Breast epithelium (tissue), 4 donors: ENCODE measurements around the gene MTREX. TPM values are rescaled to one million over a fixed set of nuclear protein-coding genes. Genes with fewer than 3 reads are reported as not detected.

ENCODE experiments used
- DNase-seq, 2 donors: peaks; one replicate each; pipeline ENCODE4 v3.0.0-alpha.2; 2019; ENCODE audit warnings: low spot score in 2 of 2
- H3K27ac ChIP-seq, 2 donors: fragments of 200-600 bp; sonication (generic) in 1 of 2; one replicate each; pipeline ENCODE4 v1.5.1; 2016 to 2019; ENCODE audit warnings: mild to moderate bottlenecking in 1 of 2
- H3K27me3 ChIP-seq, 2 donors: fragments of 200-600 bp; sonication (generic) in 1 of 2; one replicate each; pipeline versions ENCODE4 v1.5.1 to v1.6.0; 2017 to 2019; ENCODE audit warnings: control low read depth in 1 of 2, mild to moderate bottlenecking in 1 of 2
- H3K36me3 ChIP-seq: fragments of 200-600 bp; one replicate; pipeline ENCODE4 v1.5.1; 2019
- H3K4me1 ChIP-seq, 2 donors: fragments of 200-600 bp; sonication (generic); one replicate each; pipeline ENCODE4 v1.5.1; 2016 to 2019; ENCODE audit warnings: control low read depth in 1 of 2
- H3K4me3 ChIP-seq, 3 donors: fragments of 200-600 bp; sonication (generic); 1 replicate in 2 of 3; 2 replicates in 1 of 3; pipeline ENCODE4 v1.5.1; 2016 to 2019; ENCODE audit warnings: mild to moderate bottlenecking in 3 of 3, moderate library complexity in 2 of 3
- H3K9me3 ChIP-seq, 2 donors: fragments of 200-600 bp; sonication (generic) in 1 of 2; one replicate each; pipeline ENCODE4 v1.5.1; 2016 to 2019; ENCODE audit warnings: control low read depth in 1 of 2
- POLR2A ChIP-seq: fragments of 450-650 bp; IDR thresholded peaks from one replicate; pipeline ENCODE4 v1.6.1; 2016; ENCODE audit warnings: antibody characterized with exemption, mild to moderate bottlenecking, moderate library complexity
- POLR2AphosphoS5 ChIP-seq, 3 donors: sonication (generic); formaldehyde crosslinking; IDR thresholded peaks; one replicate each; pipeline ENCODE4 v1.6.1; 2017; ENCODE audit warnings: antibody characterized with exemption in 3 of 3
- intact Hi-C: fragments of 100-400 bp; cut with DNase I; formaldehyde crosslinking; loops from one replicate; pipeline ENCODE4 v1.15.1; 2023; ENCODE audit warnings: low total_unique reads
- total RNA-seq, 3 donors: library from RNA; depleted of rRNA; stranded (reverse); fragments of >200 nt; gene quantifications; one replicate each; pipeline ENCODE4 v1.1.0, GENCODE V29; 2016
- TF ChIP-seq, protein P1 (sequence below), 3 donors: fragments of 450-650 bp; IDR thresholded peaks; one replicate each; pipeline ENCODE4 v1.5.1; 2016 to 2017; ENCODE audit warnings: antibody characterized with exemption in 3 of 3, mild to moderate bottlenecking in 3 of 3, moderate library complexity in 3 of 3

MTREX gene
- total RNA-seq, 3 donors from 2014 or later: 95.7 to 107 (median 98.8) TPM

- Histone ChIP-seq H3K4me1 (peaks cover 6 to 21% of the 10 kb centered on the region in 2 donors), H3K27me3 (no peaks in the 10 kb centered on the region), H3K4me3 (peak overlapping the region in 1 of 3 donors; percentile 17), H3K36me3 (no peaks in the 10 kb centered on the region), H3K9me3 (no peaks in the 10 kb centered on the region), H3K27ac (peak overlapping the region; percentile 94)
- intact Hi-C loops: no loop called here
- TF ChIP-seq, protein P1, sequence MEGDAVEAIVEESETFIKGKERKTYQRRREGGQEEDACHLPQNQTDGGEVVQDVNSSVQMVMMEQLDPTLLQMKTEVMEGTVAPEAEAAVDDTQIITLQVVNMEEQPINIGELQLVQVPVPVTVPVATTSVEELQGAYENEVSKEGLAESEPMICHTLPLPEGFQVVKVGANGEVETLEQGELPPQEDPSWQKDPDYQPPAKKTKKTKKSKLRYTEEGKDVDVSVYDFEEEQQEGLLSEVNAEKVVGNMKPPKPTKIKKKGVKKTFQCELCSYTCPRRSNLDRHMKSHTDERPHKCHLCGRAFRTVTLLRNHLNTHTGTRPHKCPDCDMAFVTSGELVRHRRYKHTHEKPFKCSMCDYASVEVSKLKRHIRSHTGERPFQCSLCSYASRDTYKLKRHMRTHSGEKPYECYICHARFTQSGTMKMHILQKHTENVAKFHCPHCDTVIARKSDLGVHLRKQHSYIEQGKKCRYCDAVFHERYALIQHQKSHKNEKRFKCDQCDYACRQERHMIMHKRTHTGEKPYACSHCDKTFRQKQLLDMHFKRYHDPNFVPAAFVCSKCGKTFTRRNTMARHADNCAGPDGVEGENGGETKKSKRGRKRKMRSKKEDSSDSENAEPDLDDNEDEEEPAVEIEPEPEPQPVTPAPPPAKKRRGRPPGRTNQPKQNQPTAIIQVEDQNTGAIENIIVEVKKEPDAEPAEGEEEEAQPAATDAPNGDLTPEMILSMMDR (IDR thresholded peaks at IDR 0.05): no peak
- TF ChIP-seq POLR2AphosphoS5 (IDR thresholded peaks at IDR 0.05) (no peak), POLR2A (no peak)
- no peak for DNase-seq
These were observed 129.7 kb downstream of the MTREX start for GRCh38 chr5:55437452-55437851.

DNA sequence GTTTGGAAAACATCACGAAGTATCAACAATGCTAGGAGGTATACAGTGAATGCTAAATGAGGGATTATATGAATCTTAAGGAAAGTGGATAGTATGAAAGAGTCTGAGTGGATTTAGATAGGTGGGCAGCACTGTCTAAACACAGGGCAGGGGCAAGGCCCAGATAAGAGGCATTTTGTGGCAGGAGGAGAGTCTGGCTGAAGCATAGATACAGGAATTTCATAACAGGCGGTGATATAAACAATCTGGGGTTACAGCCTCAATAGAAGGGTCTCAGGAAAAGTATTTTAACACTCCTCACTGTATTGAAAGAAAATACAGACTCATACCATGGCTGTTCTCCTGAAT is 130.0 kb downstream of the MTREX start:
- TF ChIP-seq POLR2AphosphoS5 (IDR thresholded peaks at IDR 0.05) (no peak), POLR2A (no peak)
- Histone ChIP-seq H3K27me3 (no peaks in the 10 kb centered on the region), H3K9me3 (no peaks in the 10 kb centered on the region), H3K4me3 (peak overlapping the region in 1 of 3 donors; percentile 17), H3K36me3 (no peaks in the 10 kb centered on the region), H3K4me1 (peaks cover 6 to 21% of the 10 kb centered on the region in 2 donors), H3K27ac (peak overlapping the region; percentile 94)
- intact Hi-C loops: no loop called here
- no peak for DNase-seq

DNA sequence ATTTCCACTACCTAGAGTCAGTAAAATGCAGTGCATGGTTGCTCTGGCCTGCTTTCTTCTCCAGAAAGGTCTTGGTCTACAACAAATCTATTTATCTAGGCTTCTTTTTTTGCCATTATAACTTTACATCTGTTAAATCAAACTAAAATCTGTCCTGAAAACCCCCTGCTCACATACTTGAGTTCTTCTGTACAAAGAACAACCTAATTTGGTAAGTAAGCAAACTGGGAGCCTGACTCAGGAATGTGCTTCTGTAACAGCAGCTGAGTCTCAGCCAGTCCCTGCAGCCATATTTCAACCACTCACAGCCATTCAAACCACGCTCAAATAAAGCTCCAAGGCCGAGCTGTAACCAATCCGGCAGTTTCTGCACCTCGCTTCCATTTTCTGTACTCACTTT is 131.2 kb downstream of the MTREX start:
- Histone ChIP-seq H3K4me1 (peaks cover 6 to 21% of the 10 kb centered on the region in 2 donors), H3K4me3 (no peak overlapping the region), H3K9me3 (no peaks in the 10 kb centered on the region), H3K27me3 (no peaks in the 10 kb centered on the region), H3K36me3 (no peaks in the 10 kb centered on the region), H3K27ac (peak overlapping the region; percentile 94)
- intact Hi-C loops: no loop called here
- peak in 1 of 3 donors; percentile 10 for TF ChIP-seq POLR2AphosphoS5 (IDR thresholded peaks at IDR 0.05)
- TF ChIP-seq POLR2A: no peak
- peak in 1 of 2 donors; percentile 79 for DNase-seq

DNA sequence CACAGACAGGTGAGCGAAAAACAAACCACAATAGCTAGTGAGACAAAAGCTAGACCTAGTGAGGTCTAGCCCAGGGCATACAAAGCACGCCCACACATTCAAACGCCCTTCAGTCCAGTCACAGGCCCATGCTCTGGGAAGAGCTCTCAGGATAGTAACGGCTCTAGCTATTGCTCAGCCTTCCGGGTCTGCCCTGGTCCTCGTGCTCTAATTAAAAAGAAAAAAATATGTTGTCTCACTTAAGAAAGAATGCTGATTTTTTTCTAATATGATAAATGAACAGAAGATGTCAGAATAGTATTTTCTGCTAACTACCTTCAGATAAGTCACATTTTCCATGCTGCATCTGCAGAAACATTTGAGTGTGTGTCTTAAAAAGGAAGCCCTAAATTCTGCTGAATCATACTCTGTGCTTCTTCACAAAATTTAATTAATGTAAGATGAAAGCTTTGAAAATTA is 132.4 kb downstream of the MTREX start:
- TF ChIP-seq, protein P1 (IDR thresholded peaks at IDR 0.05): no peak
- TF ChIP-seq POLR2A: no peak
- no peak for TF ChIP-seq POLR2AphosphoS5 (IDR thresholded peaks at IDR 0.05)
- Histone ChIP-seq H3K4me1 (peaks cover 6 to 21% of the 10 kb centered on the region in 2 donors), H3K9me3 (no peaks in the 10 kb centered on the region), H3K27ac (peak overlapping the region; percentile 94), H3K4me3 (no peak overlapping the region), H3K36me3 (no peaks in the 10 kb centered on the region), H3K27me3 (no peaks in the 10 kb centered on the region)
- DNase-seq: no peak
- intact Hi-C loops: no loop called here

GRCh38 chr5:55441107-55441771 is 133.4 kb downstream of the MTREX start:
- Histone ChIP-seq H3K27ac (peak overlapping the region; percentile 21 to 76), H3K27me3 (no peaks in the 10 kb centered on the region), H3K9me3 (no peaks in the 10 kb centered on the region), H3K36me3 (no peaks in the 10 kb centered on the region), H3K4me3 (no peak overlapping the region), H3K4me1 (peaks cover 6 to 21% of the 10 kb centered on the region in 2 donors)
- TF ChIP-seq POLR2AphosphoS5 (IDR thresholded peaks at IDR 0.05) (no peak), POLR2A (no peak)
- TF ChIP-seq, protein P1 (IDR thresholded peaks at IDR 0.05): no peak
- DNase-seq: no peak
- intact Hi-C loops: no loop called here

GRCh38 chr5:55441954-55442353 is 134.2 kb downstream of the MTREX start:
- intact Hi-C loops: no loop called here
- TF ChIP-seq POLR2AphosphoS5 (IDR thresholded peaks at IDR 0.05) (no peak), POLR2A (no peak)
- TF ChIP-seq, protein P1 (IDR thresholded peaks at IDR 0.05): no peak
- H3K9me3 ChIP-seq: no peaks in the 10 kb centered on the region
- peak overlapping the region; percentile 20 to 76 for H3K27ac ChIP-seq
- H3K4me1 ChIP-seq: peaks cover 6 to 21% of the 10 kb centered on the region in 2 donors
- no peak overlapping the region for H3K4me3 ChIP-seq
- DNase-seq: no peak
- no peaks in the 10 kb centered on the region for H3K27me3 ChIP-seq
- H3K36me3 ChIP-seq: no peaks in the 10 kb centered on the region
